GM12891 (cell line): Measurements from ENCODE around the gene ATG5.

Source experiments
- POLR2A ChIP-seq: IDR thresholded peaks from 2 replicates; pipeline ENCODE4 v1.6.1; 2011; ENCODE audit warnings: low read depth, low read length, control low read depth
- POLR2AphosphoS5 ChIP-seq: IDR thresholded peaks from 2 replicates; pipeline ENCODE4 v1.6.1; 2011; ENCODE audit warnings: low read depth, low read length, control low read depth
- SPI1 ChIP-seq: IDR thresholded peaks from 2 replicates; pipeline ENCODE4 v1.6.1; 2011; ENCODE audit warnings: low read depth, low read length, control low read depth

GRCh38 chr6:106256201-106256968 is 69.2 kb downstream of the ATG5 start:
- TF ChIP-seq POLR2AphosphoS5 (no peak), SPI1 (no peak), POLR2A (no peak)
